IPS-NIHi7 (cell line): Measurements from ENCODE around the gene VEPH1.

ENCODE experiments used
- DNase-seq: peaks from one replicate; pipeline ENCODE4 v3.0.0; 2012; ENCODE audit warnings: mixed read lengths; ENCODE audit errors: extremely low spot score

The VEPH1 gene

DNA sequence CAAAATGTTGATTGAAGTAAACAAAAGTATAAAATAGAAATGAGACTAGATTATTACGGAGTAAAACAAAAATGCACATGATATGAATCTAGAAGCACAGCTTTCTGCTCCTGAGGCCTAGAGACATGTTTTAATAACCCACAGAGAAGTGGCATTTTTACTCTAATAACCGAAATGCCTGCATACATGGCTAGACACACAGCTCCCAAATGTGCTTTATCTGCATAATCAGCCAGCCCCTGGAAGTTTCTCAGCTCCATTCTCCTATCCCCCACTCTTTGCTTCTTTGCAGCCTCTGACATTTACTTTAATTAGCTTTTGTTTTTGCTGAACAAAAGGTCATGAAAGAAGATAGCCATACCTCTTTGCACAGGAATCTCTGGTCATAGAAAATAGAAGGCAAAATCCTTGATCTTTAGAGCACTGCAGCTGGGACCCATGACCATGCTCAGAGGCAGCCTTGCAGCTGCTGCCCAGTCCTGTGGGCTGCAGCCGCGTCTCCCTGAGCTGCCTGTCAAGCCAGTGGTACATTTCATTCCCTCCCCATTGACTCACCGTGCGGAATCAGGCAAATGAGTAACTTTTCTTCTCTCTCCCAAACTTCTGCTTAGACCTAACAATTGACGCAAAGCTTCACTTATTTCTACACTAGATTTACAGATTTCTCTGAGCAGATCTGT, at the start of gene VEPH1:
Gene VEPH1, minus strand, starts transcription at position 501 of the 680 bp plus-strand sequence. CDS start 8,067 bp downstream, outside the sequence.
- DNase-seq = peak; percentile 27

DNA sequence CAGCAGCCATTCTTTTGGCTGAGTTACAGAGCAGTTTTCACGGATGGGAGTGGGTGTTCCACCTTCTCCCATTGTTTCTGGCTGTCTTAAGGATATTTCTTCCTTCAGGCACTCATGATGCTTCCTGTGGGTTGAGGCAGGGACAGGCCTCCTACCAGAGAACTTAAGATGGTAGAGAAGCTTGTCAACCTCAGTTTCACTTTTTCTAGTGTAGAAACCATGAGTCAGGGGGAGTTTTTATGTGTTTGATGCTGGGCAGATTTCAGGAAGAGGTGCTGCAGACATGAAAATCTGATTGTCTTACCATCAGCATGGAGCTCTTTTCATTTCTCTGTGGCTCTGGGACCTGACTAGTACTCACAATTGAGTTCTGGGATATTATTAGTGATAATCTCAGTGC, 48.7 kb upstream of the VEPH1 start:
- DNase-seq = no peak

DNA sequence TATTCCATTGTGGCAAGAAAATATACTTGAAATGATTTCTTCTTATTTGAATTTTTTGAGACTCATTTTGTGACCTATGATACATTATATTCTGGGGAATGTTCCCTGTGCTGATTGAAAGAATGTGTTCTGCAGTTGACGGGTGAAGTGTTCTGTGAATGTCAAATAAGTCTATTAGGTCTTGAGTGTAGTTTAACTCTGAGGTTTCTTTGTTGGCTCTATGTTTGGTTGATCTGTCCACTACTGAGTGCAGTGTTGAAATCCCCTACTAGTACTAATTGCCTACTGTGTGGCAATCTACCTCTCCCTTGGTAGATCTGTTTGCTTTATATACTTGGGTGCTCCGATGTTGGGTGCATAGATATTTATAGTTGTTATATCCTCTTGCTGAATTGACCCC, 46.3 kb upstream of the VEPH1 start:
- DNase-seq = no peak

DNA sequence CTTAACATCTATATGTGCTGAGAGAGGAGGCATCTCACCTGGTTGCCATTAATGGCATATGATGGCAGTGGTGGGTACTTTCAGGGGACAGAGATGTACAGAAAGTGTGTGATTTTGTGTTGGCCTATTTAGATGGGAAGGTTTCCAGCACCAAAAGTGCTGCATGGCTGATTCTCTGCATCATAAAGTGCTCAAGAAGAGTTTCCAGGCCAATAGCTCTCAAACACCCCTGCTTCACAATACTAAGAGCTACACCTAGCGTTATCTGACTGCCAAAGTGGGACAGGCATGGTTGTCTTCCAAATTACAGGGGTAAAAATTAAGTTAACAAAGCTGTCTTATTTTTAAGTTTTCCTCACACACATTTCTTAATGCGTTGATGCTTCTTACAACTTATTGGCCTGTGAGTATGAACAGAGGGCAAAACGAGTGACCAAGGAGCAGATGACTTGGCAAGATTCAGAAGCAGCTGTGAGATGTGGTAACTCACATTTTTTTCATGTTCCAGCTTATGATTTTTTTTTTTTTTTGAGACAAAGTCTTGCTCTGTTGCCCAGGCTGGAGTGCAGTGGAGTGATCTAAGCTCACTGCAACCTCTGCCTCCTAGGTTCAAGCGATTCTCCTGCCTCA, 41.4 kb upstream of the VEPH1 start:
- no peak for DNase-seq

DNA sequence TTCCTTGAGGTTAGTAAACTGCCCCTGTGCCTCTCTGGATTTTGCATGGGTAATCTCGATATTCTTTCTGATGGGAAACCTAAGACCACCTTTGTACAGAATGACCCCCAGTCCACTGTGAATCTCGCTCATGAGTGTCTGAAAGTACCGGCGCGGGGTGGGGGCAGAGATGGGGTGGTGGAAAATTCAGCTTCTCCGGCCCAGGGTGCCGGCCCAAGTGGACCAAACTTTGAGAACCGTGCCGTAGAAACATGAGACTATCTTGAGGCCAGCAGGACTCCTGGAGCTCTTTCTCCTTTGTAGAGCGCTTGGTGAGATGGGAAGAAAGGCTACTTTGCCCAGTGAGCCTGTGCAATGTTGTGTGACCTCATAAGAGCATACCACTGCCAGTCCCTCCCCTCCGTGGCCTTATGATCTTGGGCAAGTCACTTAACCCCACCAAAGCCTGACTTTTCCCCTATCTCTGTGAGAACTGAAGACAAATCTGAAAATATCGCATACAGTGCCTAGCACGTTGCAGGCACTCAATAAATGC, 40.4 kb upstream of the VEPH1 start:
- DNase-seq = no peak

DNA sequence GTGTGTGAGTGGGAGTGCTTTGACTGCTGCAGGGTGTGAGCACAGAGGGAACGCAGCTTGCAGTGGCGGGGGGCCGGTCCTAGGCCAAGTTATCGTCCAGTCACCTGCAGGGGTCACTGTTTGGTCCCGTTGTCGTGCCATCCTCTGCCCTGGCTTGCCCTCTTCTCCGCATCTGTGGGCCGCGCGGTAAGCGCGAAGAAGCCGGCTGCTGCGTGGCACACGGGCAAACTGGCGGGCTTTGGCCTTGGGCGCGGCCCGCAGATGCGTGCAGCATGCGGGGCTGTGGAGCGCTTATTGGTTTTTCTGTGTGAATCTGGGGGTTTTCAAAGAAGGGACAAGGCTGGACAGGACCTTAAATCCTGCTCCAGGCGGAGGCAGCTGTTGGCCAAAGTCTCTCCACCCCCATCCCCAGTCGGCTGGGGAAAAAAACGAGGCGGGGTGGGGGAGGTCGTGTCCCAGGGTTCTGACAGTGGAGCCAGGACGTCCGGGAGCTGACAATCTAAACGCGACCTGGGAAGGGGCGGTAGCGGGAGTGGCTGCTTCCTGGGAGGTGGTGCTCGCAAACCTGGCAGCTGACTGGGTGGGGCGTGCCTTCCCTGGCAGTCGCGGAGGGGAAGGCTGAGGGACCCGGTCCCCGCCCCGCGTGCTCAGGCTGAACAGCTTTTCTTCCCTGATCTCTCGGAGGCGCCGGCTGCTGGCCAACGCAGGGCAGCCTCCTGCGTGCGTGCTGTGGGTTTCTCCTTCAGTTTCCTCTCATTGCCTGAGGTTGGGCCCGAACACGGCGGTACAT, 39.7 kb upstream of the VEPH1 start:
- DNase-seq = peak; percentile 69

DNA sequence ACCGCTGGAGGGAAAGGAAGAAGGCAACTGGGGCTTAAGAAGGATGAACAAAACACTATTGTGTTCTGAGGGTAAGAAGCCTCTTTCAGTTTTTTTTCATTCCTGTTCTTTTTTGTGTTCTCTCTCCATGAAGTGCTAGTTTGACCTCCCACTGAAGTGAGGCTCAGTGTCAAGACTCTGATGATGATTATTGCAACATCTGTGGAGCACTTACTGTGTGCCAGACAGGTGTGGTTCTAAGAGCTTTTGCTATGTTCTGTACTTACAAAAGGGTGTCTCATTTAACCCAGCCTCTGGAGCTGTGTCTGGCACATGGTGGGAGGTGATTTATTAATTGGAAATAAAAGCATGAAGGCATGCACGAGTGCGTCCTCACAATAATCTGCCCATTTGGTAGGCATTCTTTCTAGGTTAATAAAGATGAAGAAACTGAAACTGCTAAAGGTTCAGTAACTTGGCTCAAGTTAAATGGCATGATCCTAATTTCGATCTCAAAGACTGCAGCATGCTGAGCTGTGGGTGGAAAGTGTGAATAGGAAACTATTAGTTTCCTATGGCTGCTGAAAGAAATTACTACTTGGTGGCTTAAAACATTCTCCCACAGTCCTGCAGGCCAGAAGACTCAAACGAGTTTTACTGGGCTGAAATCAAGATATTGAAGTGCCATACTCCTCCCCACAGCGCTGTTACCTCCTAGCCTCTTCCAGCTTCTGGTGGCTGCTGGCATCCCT, 38.5 kb upstream of the VEPH1 start:
- no peak for DNase-seq

DNA sequence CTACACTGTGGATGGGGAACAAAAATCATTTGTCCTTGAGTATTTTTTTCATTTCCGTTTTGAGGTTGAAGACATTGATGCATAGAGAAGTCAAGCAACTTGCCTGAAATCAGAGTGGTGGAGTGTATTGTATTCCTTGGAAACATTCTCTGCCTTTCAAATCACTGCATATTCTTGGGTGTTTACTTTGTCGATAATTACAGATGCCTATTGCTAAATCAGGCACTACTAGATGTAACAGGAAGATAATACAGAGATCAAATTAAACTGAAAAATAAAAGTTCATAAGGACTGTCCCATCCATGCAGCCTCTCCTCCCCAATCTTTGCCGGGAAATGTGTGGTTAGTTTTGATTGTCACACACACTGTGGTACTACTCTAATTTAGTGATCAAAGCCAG, 37.4 kb upstream of the VEPH1 start:
- DNase-seq = no peak

DNA sequence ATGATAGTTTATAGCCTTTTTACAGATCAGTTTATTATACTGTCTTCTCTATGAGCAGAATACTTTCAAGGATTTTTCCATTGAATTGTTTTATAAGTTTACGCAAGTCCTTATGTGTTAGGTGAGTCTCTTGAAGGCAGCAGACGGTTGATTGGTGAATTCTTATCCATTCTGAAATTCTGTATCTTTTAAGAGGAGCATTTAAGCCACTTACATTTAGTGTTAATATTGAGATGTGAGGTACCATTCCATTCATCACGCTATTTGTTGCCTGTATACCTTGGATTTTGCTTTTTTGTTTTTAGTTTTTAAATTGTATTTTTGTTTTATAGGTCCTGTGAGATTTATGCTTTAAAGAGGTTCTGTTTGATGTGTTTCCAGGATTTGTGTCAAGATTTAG, 32.5 kb upstream of the VEPH1 start:
- no peak for DNase-seq

DNA sequence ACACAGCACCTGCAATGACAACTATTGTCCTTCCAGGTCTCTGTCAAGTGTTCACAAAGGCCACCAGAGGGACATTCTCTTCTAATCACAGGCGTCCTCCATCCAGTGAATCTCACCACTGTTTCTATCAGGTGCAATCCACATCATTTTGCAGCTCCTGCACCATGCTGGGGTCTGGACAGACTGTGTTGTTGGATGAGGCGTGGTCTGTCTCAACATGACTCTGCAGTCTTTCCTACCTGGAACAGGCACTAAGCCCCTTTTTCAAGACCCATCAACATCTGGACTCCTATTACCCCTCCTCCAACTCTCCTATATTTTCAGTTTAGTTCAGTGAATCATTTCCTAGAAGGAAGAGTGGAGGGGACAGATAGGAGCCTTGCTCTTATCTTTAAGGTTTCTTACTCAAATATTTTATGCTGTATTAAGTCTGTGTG, 31.5 kb upstream of the VEPH1 start:
- DNase-seq = no peak

DNA sequence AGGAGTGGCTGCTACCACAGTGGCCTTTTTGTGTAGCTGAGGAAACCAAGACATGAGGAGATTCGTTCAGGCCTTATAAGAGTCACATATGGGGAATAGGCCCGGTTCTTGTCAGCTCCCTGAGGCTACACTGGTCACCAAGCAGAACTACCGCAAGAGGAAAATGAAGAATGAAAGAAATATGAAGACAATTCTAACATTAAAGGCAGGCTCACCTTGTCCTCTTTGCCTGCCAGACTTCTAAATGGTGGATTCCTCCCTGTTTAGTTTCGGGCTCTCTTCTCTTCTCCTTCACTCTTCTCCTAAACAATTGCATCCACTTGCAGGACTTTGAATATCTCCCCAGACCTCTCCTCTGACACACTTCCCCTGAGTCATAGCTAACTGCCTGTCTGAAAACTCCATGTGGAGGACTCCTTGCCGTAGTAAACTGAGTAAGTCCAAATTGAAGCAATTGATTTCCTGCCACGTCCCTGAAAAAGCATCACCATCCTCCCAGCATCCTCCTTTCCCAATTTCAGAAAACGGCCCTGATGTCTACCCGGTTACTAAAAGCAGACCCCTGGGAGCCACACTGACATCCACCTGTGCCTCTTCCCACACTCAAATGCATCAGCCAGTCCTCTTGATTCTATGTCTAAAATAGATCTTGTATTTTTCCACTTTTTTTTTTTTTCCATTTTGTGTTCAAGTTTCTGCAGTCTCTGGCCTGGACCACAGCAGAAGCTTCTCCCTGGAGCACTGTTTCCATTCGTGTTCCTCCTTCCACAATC, 30.3 kb upstream of the VEPH1 start:
- no peak for DNase-seq

DNA sequence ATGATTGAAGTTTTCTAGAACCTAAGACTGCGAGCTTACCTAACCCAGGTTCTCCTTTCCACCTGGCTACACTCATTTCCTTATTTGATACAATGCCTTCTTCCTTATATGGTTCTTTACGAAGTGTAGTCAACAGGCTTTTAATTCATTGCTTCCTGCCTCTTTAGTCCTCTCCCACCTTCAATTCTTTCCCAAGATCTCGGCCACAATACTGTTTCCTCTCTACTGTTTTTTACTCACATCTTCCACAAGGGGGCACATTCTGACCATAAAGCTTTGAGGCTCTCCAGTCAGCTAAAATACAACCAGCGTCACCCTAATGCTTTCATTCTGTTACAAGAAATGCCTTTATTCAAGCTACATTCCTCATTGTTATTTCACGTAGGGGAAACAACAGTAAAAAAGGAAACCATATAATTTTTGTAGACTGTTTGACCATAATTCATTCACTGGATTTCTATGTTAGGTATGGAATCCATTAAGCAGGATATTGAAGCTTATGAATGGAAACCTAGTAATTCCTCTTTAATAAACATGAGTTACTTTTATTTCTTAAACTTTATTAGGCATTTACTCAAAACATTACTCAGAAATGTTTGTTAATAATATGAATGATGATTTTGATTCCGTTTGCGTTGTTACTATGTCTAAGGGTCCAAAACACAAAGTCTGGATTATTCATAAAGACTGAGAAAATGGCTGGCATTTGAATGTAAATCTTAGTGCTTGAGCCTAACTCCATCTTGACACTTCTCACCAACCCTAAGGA, 29.5 kb upstream of the VEPH1 start:
- DNase-seq = peak; percentile 75

DNA sequence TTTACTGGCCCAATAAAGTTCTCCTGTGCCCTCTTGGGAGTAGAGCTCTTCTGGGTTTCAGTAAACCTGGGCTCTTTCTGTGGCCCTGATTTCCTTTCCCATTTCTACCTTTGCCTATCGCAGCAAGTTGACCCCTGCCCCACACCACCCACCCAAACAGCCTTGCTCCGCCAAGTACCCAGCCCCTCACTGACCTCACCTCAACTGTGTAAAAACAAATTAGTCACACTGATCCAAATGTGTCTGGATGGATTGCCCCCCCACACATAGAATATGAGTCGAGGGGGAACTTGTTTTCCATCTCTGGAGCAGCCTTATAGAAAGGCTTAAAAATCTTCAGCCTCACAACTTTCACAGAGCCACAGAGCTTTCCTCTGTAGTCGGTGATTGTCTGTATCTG, 28.6 kb upstream of the VEPH1 start:
- DNase-seq = no peak

DNA sequence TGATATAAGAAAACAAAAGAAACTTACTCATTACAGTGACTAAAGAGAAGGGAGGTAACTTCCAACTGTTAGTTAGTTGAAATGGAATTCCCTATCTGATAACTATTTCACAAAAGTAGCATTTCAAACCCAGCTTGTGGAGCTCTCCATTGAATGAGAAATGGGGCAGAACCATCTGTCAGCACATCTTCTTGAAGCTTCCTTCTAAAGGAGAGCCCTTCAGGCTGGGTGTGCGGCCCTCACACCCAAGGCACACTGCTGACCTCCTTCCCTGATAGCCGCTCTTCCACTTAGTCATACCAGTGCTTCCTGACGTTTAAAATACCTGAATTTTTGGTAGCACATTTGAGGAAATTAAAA, 28.1 kb upstream of the VEPH1 start:
- DNase-seq = no peak

DNA sequence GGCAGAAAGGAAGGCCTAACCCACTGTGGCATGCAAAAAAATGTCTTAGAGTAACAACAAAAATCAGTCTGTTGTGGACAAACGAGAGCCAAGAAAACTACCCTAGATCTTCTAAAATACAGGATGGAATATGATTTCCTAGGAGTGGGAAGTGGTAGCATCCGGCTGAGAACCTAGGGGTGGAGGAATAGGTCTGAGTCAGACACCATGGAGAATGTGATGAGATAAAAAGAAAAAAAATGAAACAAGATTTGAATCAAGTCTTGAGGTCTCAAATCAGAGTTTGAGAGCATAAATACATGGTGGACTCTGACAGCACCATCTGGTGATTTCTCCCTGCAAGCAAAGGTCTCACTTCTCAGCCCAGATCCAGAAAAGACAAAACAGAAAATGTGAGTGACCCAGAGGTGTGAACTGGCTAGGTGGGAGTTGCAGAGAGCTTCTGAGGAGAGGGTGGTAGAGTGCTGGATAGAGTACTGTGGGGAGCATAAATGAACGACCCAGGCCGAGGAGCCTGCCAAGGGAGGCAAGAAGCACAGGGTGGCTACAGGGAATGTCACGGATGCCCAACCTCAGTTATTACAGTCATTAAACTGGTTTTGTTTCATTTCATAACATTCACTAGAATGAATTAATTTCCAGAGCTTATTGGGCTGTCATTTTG, 27.6 kb upstream of the VEPH1 start:
- no peak for DNase-seq

DNA sequence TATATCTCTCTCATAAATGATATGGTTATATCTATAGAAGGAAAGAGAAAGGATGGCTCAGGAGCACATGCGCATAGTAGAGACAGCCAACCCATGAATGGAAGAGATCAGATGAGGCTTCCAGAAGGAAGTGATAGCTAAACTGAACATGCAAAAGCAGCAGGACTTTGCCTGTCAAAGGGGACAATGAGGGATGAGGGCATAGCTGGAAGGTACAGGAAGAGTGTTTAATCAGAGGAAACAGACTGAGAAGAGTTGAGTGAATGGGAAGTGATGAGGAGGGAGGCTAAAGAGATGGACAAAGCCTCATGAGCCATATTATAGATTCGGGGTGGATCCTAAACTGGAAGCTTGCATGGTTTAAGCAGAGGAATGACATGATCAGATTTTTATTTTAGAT, 26.5 kb upstream of the VEPH1 start:
- DNase-seq = no peak

DNA sequence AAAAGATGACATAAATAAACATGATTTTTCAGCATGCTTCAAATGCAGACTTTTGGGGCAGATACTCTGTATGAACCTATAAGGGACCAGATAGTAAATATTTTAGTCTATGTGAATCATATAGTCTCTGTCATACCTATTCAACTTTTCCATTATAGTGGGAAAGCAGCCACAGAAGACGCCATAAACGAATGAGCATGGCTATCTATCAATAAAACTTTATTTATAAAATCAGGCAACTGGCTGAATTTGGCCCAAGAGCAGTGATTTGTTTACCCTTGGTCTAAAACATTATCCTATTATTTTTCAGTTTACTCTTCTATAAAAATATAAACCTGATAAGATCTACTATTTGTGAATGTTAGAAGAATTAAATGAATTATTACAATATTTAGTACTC, 25.9 kb upstream of the VEPH1 start:
- DNase-seq = no peak

DNA sequence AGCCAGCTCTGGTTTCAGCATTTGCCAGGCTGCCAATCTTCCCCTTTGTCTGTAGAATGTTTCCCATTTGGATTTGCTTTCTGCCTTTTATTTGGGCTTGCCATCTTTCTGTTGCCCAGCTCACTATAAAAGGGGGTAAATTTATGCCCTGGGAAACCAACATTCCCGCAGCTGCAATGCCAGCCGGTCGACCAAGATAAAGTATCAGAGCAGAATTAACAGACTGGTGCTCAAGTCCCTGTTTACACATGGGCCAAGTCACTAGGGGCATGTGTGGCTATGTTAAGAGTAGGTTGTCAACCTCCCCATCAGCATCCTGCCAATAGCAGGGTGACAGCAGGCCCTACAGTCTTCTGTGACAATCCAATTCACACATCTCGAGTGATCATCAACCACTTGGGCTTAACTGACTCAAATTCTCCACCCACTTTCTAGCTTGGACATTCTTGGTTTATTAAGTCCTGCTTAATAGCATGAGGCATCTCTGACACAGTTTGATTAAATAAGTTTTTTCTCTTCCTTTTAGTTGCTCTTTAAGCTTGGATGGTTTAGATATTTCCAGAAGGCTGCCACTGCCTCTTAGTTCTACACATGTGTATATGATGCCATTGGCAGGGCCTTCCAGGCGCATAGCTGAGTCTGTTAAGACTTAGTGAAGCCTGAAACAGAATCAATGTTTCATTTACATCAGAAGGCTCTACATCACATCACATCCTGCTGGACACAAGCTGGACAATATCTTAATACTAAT, 24.1 kb upstream of the VEPH1 start:
- no peak for DNase-seq

DNA sequence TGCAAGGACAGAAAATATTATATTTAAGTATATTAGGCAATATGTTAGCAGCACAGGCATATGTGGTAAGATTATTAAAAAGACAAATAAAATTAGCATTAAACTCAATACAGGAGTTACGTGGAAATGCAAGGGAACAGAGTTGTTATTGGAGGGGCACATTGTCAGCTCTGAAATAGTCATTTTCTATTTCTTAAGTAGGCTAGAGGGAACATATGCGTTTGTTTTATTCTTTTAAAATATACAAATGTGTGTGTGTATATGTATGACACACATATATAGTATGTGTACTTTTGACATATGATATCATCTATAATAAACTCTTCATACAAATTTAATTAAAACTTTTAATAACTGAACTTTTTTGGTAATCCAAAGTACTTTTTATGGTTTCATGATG, 22.8 kb upstream of the VEPH1 start:
- DNase-seq = no peak
